ENCODE data around the gene VSIG1.

GRCh38 chrX:108126661-108127060 lies 81.8 kb downstream of the VSIG1 start:
- no peak for TF ChIP-seq EZH2 (IDR thresholded peaks at IDR 0.05)
- TF ChIP-seq SRF (IDR thresholded peaks at IDR 0.05; ENCODE audit: low read depth) = no peak
- no peak for TF ChIP-seq POLR2A (IDR thresholded peaks at IDR 0.05; ENCODE audit: borderline replicate concordance, extremely low read depth, insufficient read depth, insufficient read length)
- TF ChIP-seq POLR2AphosphoS5 (IDR thresholded peaks at IDR 0.05; ENCODE audit: low read depth, low read length) = no peak
- TF ChIP-seq MAX (IDR thresholded peaks at IDR 0.05) = no peak
- TF ChIP-seq CTCF (IDR thresholded peaks at IDR 0.05 in 2 of 3, conservative IDR thresholded peaks at IDR 0.05 in 1 of 3; ENCODE audit: borderline replicate concordance in 1 of 3, insufficient read depth in 1 of 3, low read depth in 2 of 3, low read length in 2 of 3) = no peak
- no peak for TF ChIP-seq FOSL1 (IDR thresholded peaks at IDR 0.05; ENCODE audit: low read depth)
- TF ChIP-seq EGR1 (IDR thresholded peaks at IDR 0.05; ENCODE audit: low read depth) = no peak

Measured in HCT116 (cell line).